ENCODE data around the gene SCARB1. TPM values are rescaled to one million over a fixed set of nuclear protein-coding genes. Genes with fewer than 3 reads are reported as not detected.

Gene SCARB1
- total RNA-seq, 4 donors from 2014 or later: 8.3 to 24.1 (median 13.0) TPM

DNA sequence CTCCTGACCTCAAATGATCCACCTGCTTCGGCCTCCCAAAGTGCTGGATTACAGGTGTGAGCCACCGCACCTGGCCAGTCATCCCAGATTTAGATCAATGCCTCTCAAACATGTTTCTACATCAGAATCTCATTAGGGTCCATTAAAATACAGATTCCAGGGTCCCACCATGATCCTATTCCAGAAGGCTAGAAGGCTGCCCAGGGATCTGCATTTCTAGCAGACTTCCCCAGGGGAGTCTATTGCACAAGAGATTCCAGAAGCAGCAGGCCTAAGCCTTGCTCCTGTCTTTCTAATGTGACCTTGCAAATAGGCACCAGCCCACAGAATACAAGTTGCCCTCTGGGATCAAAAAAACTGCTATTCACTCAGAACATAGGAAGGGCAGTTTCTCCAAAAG is 81.5 kb downstream of the SCARB1 start:
- no peak for DNase-seq (ENCODE audit: extremely low spot score)
- Histone ChIP-seq H3K9me3 (no peaks in the 10 kb centered on the region), H3K4me1 (peaks cover 5 to 12% (median 8%) of the 10 kb centered on the region in 4 donors), H3K27ac (replicated peaks in 1 of 4) (no peak overlapping the region), H3K27me3 (no peaks in the 10 kb centered on the region), H3K36me3 (peaks cover 0 to 38% (median 0%) of the 10 kb centered on the region in 4 donors), H3K4me3 (no peak overlapping the region)
- intact Hi-C loops (cut with DNase I): no loop called here
- TF ChIP-seq EP300 (IDR thresholded peaks at IDR 0.05): no peak
- no peak for TF ChIP-seq POLR2AphosphoS5 (IDR thresholded peaks at IDR 0.05)
- no peak for TF ChIP-seq POLR2A (IDR thresholded peaks at IDR 0.05; ENCODE audit: low read depth)
- TF ChIP-seq, protein P1, sequence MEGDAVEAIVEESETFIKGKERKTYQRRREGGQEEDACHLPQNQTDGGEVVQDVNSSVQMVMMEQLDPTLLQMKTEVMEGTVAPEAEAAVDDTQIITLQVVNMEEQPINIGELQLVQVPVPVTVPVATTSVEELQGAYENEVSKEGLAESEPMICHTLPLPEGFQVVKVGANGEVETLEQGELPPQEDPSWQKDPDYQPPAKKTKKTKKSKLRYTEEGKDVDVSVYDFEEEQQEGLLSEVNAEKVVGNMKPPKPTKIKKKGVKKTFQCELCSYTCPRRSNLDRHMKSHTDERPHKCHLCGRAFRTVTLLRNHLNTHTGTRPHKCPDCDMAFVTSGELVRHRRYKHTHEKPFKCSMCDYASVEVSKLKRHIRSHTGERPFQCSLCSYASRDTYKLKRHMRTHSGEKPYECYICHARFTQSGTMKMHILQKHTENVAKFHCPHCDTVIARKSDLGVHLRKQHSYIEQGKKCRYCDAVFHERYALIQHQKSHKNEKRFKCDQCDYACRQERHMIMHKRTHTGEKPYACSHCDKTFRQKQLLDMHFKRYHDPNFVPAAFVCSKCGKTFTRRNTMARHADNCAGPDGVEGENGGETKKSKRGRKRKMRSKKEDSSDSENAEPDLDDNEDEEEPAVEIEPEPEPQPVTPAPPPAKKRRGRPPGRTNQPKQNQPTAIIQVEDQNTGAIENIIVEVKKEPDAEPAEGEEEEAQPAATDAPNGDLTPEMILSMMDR (IDR thresholded peaks at IDR 0.05): no peak
- 95% methylated on average over 2 of the region's 2 CpGs for WGBS

DNA sequence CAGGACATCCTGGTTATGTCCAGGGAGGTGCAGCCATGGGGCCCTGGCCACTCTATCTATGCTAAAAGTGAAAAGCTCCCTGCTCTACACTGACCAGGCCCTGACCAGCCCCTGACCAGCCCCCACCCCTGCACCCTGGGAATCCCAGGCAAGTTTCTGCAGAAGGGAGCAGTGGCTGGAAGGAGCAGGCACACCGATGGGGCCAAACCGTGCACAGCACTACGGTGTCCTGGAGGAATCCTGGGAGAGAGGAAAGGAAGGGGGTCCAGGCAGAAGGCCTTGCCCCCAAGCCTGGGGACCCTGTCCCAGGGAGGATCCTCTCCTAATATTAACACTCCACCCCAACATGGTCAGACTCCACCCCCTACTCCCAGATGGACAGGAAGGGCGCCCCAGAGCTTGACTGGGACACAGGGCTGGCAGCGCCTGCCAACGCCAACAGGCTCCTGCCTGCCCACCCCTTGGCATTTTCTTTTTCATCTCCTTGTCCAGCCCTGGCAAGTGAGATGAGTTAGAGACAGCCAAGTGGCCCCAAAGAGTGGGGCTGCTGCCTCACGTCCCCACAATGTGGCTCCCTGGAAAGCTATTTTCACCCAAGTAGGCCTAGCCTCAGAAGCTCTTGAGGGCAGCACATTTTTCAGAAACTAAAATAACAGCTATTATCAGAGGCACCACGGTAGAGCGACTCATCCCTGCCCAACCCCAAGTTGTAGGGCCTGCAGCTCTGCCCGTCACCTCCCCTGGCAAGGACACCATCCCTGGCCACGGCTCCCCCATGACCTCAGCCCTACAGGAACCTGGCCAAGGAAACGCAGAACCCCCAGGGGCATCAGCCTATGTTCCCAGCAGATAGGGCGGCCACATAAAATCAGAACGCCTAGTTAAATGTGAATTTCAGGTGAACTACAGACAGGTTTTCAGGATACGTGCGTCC is 82.6 kb downstream of the SCARB1 start:
- Histone ChIP-seq H3K9me3 (no peaks in the 10 kb centered on the region), H3K4me1 (peaks cover 0 to 6% (median 2%) of the 10 kb centered on the region in 4 donors), H3K36me3 (peaks cover 0 to 32% (median 0%) of the 10 kb centered on the region in 4 donors), H3K4me3 (no peak overlapping the region), H3K27ac (replicated peaks in 1 of 4) (no peak overlapping the region), H3K27me3 (no peaks in the 10 kb centered on the region)
- WGBS: 95% methylated on average over 13 of the region's 16 CpGs
- TF ChIP-seq POLR2A (IDR thresholded peaks at IDR 0.05; ENCODE audit: low read depth): no peak
- no peak for TF ChIP-seq POLR2AphosphoS5 (IDR thresholded peaks at IDR 0.05)
- TF ChIP-seq EP300 (IDR thresholded peaks at IDR 0.05): no peak
- TF ChIP-seq, protein P1 (IDR thresholded peaks at IDR 0.05): no peak
- DNase-seq (ENCODE audit: extremely low spot score): no peak
- intact Hi-C loops (cut with DNase I): no loop called here

DNA sequence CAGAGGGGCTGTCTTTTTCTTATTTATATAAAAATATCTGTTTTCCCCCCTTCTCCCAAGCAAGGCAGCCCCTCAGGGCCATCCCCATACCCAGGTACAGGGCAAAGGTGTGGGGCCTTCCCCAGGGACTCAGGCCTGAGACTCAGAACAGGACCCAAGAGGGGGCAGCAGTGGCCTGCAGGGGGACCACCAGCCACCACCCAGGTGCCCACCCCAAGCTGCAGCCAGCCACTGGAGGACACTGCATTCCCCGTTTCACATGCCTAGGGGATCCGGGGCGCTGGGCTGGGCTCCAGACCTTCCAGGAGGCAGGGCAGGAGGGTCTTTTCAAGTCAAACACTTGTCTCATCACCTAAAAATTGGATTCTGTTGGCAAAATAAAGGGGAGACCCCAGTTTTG is 83.3 kb downstream of the SCARB1 start:
- no peak for TF ChIP-seq POLR2A (IDR thresholded peaks at IDR 0.05; ENCODE audit: low read depth)
- TF ChIP-seq EP300 (IDR thresholded peaks at IDR 0.05): no peak
- TF ChIP-seq POLR2AphosphoS5 (IDR thresholded peaks at IDR 0.05): no peak
- TF ChIP-seq, protein P1 (IDR thresholded peaks at IDR 0.05): no peak
- DNase-seq (ENCODE audit: extremely low spot score): no peak
- Histone ChIP-seq H3K27me3 (no peaks in the 10 kb centered on the region), H3K4me1 (peaks cover 0 to 6% (median 1%) of the 10 kb centered on the region in 4 donors), H3K9me3 (no peaks in the 10 kb centered on the region), H3K36me3 (peaks cover 0 to 25% (median 0%) of the 10 kb centered on the region in 4 donors), H3K4me3 (no peak overlapping the region), H3K27ac (replicated peaks in 1 of 4) (no peak overlapping the region)
- WGBS: no CpG with 5 or more reads among the region's 3 CpGs
- intact Hi-C loops (cut with DNase I): no loop called here

DNA sequence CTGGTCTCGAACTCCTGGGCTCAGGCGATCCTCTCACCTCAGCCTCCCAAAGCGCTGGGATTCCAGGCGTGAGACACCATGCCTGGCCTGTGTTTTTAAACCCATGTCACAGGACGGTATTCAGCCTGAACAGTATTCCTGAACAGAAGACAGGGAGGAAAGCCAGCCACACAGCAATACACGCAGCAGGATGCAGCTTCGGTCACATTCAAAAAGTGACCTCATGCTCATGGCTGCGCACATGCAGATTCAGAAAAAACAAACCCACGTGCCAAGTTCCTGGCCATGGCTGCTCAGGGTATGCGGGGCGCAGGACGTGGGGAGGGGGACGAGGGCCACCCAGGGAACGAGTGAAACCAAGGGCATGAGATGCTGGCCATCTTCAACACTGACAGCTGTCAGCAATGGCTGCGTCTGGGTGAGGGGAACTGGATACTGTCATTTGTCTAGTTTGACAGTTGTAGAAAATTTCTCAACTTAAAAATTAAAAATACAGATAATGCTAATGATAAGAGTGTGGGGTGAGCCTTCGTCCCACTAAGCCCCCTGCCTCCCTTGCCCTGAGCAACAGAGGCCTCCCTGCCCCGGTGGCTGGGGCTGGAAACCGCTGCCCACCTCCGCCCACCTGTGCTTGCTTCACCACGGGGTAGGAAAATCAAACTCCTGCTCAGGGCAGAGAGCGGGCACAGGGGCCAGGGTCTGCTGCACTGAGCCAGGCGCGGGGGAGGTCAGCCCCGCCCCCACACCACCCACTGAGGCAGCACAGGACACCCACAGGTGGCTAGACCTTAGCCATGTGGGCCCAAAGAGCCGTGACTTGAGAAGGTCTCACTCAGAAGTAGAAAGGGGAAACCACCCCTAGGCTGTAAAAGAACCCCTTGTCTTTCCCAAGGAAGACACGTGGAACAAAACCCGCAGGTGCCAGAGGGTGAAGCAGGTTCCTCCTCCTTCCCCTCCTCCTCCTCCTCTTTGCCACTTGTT is 84.2 kb downstream of the SCARB1 start:
- Histone ChIP-seq H3K27ac (replicated peaks in 1 of 4) (no peak overlapping the region), H3K27me3 (no peaks in the 10 kb centered on the region), H3K9me3 (no peaks in the 10 kb centered on the region), H3K4me3 (no peak overlapping the region), H3K4me1 (peaks cover 0 to 13% (median 6%) of the 10 kb centered on the region in 4 donors), H3K36me3 (peaks cover 0 to 16% (median 0%) of the 10 kb centered on the region in 4 donors)
- intact Hi-C loops (cut with DNase I): no loop called here
- TF ChIP-seq POLR2A (IDR thresholded peaks at IDR 0.05; ENCODE audit: low read depth): no peak
- no peak for TF ChIP-seq EP300 (IDR thresholded peaks at IDR 0.05)
- TF ChIP-seq POLR2AphosphoS5 (IDR thresholded peaks at IDR 0.05): no peak
- TF ChIP-seq, protein P1 (IDR thresholded peaks at IDR 0.05): no peak
- WGBS: 84% methylated on average over 23 of the region's 27 CpGs
- DNase-seq (ENCODE audit: extremely low spot score): no peak

Data from esophagus muscularis mucosa (tissue), 4 donors.